Head of caudate nucleus (tissue), 42 donors: Measurements from ENCODE around the gene FKBP5.
A peak's percentile ranks its signal among the peaks of the same experiment; 100 is the strongest.
"Not testable (repeated sequence)": the region's sequence is repeated elsewhere in the genome, so short reads cannot be mapped to it uniquely, and the experiment has no call there.

Experiments
- DNase-seq, 42 donors: peaks; one replicate each; pipeline versions ENCODE4 v3.0.0 to v3.0.0-alpha.2; 2020 to 2021; ENCODE audit warnings: mixed read lengths in 7 of 42
- intact Hi-C: fragments of 100-400 bp; cut with DNase I; formaldehyde crosslinking; loops from one replicate; pipeline ENCODE4 v1.15.0; 2022

FKBP5 gene

DNA sequence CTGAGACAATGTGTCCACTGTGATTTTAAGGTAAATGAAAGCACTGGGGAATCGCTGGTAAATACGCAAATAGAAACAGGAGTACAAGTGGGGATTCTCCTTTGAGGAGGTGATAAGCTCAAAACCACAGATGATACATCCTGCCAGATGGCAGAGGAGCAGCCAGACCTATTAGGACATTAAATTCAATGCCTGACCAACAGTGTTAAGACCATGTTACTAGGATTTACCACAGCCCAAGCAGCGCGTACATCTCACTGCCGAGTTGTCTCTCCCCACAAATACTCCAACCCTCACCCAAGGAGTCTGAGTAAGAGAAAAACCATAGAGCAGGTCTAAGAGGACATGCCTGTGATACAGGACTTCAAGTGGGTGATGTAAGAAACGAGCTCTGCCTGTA, 107.1 kb downstream of the FKBP5 start:
- intact Hi-C loops, result no loop called here
- DNase-seq, result no peak

DNA sequence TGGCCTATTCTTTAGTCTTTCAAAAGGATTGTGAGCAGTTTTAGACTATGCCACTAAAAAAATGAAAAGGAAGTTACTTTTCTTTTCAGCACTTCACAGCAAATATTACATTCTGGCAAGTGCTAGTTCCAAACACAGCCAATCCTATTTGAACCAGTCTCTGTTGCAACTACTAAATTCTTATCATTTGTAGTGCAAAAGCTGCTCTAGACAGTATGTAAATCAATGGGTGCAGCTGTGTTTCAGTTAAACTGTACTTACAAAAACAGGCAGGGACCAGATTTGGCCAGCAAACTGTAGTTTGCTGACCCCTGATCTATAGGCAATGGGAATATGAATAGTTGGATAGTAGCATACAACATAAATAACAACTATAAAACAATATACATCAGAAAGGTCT, 107.9 kb downstream of the FKBP5 start:
- no peak for DNase-seq
- intact Hi-C loops, result no loop called here

DNA sequence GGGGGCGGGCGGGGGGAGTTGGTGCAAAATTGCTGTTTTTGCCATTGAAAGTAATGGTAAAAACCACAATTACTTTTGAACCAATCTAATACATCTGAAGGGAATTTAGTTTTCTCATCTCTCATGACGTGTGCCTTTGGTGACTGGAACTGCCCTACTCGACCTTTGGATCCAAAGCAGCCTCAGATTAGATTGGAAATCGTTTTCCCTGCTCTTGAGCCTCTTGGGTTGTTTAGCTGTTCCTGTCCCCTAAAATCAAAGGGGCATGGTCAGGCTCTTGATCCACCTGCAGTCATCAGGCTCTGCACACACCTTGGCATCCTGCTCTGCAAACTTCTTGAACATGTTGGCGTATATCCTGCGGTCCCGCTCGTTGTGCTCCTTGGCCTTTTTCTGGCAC, 112.0 kb downstream of the FKBP5 start:
- no peak for DNase-seq
- intact Hi-C loops, result no loop called here

DNA sequence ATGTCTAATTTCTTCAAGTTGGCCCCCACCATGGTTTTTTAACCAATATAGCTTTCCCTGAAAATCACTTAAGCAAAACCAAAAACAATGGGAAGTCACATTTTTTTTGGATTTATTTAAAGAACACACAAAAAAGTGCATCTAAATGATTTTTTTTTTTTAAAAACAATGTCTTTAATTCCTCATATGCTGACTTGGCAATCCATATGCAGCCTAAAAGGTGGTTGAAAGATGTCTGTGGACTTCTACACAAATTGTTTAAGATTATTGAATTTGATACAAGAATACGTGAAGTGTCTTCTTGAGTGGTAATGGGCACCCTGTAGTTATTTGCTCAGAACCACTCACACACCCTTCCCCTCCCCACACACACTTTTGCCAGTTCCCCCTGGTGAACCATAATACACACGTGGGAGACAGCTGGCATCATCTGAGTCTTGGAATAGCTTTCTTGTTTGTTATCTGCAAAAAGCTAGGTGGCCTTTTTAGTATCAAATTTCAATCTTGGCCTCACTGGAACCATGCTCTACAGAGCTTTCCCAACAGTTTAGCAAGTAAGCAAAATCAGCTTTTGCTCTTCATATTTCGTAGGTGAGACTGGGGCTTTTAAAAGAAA, 115.1 kb downstream of the FKBP5 start:
- no peak for DNase-seq
- intact Hi-C loops, result no loop called here

DNA sequence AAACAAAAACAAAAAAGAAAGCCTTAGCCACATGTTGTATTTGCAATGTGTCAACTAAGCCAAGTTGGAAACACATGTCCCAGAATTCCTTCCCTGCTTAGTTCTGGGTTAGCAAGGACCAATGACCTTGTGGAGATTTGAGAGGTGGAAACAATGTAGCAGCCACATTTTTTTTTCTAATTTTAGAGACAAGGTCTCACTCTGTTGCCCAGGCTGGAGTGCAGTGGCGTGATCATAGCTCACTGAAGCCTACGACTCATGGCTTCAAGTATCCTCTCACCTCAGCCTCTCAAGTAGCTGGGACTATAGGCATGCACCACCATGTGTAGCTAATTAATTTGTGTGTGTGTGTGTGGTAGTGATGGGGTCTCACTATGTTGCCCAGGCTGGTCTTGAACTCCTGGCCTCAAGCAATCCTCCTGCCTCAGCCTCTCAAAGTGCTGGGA, 117.8 kb downstream of the FKBP5 start:
- intact Hi-C loops, result not testable (repeated sequence)

DNA sequence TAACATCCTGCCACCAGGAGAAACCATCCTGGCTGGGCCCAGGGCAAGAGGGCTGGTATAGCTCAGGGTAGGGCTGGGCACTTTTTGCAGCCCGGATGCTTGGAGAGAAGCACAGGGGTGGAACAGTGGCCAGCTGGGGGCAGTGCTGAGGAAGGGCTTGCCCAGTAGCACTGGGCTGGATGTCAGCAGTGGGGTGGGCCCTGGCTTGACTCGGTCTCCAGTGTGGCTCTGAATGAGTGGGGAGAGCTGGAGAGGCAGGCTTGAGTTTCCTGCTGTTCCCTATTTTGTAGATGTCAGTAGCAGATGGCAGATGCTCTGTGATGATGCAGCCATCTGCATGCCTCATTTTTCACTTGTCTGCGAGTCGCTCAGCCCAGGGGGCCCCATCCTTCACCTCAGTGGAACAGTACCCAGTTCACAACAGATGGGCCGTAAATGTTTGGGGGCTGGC, 119.7 kb downstream of the FKBP5 start:
- intact Hi-C loops, result no loop called here
- DNase-seq, result peak in 33 of 42 donors; percentile 10 to 82 (median 37)

More for the DNA sequence above, 117.8 kb downstream of the FKBP5 start:
- DNase-seq, result not testable (repeated sequence)

DNA sequence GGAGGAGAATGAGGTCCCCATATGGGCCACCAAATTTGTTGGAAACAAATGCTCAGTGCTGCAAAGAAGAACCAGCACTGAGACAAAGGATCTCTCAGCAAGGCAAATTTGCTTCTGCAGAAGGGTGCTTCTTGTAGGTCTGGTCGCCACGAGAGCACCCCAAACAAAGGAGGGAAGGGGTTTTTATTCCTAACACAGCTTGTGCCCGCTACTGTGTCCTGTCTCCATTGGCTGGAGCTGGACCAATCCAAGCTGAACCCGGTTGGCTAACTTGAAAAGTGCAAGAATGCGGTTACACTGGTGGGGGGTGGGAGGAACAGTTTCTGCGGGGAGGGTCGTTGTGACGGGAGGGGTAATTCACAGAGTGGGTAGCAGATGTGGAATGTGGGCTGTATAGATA, 121.9 kb downstream of the FKBP5 start:
- no peak for DNase-seq
- intact Hi-C loops, result no loop called here

DNA sequence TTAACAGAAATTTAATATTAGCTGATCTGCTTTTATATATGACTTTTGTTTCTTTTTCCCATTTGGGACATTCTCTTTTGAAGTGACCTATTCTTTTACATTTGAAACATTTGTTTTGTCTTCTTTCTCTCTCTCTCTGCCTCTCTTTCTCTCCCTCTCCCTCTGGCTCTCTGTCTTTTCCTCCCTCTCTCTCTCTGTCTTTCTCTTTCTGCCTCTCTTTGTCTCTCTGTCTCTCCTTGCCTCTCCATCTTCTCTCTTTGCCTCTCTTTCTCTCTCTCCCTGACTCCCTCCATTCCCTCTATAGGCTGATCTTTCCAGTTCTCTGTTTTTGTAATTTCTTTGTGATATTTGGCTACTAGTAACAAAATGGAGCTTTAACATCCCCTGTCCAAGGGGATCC, 124.0 kb downstream of the FKBP5 start:
- intact Hi-C loops, result no loop called here
- DNase-seq, result no peak

DNA sequence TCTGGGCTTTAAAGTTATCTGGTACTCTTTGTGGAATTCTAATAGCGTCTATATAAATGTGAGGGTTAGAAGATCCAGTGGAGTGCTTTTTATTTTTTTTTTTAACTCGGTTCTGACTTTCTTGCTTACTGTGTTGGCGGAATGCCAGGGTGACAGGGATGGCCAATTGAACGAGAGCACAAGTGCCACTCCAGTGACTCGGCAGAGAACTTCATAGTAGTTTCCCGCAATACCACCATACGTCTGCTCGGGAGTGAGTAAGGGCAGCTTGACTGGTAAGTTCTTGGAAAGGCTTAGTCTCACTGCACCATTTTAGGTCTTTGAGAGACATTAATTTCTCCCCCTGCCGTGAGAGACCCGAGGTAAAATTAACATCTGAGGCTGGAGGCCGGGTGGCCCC, 126.7 kb downstream of the FKBP5 start:
- intact Hi-C loops, result no loop called here
- DNase-seq, result peak in 1 of 42 donors; percentile 5

DNA sequence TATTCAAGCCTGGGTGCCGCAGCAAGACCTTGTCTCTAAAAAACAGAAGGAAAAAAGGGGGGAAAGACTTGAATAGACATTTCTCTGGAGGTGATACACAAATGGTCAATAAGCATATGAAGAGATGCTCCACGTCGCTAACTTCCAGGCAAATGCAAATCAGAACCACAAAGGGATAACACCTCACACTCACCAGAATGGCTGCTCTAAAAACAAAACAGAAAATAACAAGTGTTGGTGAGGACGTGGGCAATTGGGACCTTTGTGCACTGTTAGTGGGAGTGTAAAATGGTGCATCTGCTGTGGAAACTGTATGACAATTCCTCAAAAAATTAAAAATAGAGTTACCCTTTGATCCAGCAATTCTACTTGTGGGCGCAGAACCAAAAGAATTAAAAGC, 127.6 kb downstream of the FKBP5 start:
- no peak for DNase-seq
- intact Hi-C loops, result no loop called here

DNA sequence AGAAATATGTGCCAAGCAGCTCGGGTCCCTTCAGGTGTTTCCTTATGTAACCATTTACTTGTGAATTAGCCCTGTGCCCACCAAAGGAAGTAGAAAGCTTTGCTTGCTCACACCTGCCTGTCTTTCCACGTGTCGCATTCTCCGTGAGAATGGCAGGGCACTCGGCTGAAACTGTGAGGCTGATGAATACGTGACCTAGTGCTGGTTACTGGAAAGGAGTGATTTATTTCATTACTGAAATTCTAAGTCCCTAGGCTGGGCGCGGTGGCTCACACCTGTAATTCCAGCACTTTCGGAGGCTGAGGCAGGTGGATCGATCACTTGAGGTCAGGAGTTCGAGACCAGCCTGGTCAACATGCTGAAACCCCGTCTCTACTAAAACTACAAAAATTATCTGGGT, 130.1 kb downstream of the FKBP5 start:
- intact Hi-C loops, result no loop called here

DNA sequence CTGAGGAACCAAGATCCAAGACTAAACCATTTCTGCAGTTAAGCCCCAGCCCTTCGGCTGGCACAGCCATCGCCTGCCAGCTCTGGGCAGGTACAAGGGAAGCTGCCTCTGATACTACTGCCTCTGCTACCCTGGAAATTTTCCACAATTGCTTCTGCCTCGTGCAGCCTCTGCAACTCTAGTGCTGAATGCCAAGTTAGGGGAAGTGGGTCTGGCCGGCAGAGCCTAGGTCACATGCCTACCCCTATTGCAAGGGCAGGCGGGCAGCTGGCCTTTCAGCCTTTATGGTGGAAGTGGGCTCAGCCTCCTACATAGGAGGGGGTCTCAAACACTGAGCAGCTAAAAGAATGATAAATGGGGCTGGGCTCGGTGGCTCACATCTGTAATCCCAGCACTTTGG, 131.5 kb downstream of the FKBP5 start:
- intact Hi-C loops, result no loop called here
- peak in 19 of 42 donors; percentile 4 to 43 (median 16) for DNase-seq

More for the DNA sequence above, 130.1 kb downstream of the FKBP5 start:
- DNase-seq, result no peak

DNA sequence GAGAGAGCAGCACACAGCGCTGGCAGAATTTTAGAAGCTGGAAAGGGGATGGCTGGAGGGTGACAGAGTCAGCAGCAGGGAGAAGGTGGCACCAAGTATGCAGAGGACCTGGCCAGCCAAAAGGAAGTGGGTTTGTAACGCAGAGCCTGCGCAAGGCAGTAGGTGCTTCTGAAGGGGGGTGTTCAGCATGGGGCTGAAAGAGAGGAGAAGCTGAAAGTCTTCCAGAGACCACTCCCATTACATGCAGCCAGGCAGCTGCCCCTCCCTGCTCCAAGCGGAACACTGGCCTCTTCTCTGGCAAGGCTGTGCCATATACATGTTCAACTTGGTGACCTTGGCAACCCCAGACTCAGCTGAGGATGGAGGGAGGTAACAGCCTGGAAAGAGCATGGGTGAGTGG, 133.9 kb downstream of the FKBP5 start:
- intact Hi-C loops, result no loop called here
- DNase-seq, result no peak

DNA sequence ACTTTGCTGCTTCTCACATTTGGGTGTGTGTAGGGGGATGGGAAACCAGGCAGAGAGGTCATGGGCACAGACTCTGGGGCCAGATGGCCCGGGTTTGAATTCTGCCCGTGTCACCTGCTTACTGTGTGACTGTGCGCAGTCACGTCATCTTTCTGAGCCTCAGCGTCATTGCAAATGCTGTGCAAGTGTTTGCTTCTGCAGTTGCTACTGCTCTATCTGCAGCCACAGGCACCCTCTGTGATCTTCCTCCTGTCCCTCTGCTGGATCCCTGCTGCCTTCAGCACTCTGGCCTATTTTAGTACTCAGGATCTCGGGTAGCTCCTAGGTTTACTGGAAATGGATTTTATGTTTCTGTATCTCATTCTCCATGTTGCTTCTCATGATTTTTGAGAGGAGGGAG, 135.4 kb downstream of the FKBP5 start:
- intact Hi-C loops, result no loop called here

DNA sequence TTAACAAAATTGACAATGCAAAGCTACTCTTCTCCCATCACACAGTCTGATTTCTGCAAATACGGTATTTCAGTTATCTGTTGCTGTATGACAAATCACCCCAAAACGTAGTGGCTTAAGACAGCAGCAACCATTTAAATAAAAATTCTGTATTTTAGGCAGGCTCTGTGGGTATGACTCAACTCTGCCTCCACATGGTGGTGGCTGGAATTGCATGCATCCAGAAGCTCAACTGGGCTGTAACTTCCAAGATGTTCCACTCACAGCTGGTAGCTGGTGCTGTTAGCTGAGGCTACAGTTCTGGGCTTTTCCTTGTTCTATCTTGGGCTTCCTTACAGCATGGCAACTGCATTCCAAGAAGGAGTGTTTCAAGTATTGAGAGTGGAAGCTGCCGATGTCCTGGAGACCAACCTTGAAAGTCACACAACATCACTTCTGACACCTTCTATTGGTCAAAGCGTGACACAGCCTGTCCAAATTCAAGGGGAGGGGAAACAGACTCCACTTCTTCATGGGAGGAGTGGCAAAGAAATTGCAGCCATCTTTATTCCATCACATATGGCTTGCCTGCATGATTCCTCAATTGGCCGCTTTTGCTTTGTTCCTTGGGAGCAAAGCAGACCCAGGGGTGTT, 136.3 kb downstream of the FKBP5 start:
- intact Hi-C loops, result no loop called here
- DNase-seq, result no peak

More for the DNA sequence above, 135.4 kb downstream of the FKBP5 start:
- no peak for DNase-seq

DNA sequence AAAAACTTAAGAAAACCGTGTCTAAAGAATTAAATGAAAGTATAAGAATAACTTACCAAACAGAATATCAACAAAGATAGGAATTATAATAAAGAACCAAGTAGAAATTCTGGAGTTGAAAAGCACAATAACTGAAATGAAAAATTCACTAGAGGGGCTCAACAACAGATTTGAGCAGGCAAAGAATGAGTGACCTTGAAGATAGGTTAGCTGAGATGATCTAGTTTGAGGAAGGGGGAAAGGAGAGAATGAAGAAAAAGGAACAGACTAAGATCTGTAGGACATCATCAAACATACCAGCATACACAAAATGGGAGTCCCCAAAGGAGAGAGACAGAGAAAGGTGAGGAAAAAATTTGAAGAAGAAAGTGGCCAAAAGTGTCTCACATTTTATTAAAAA, 138.3 kb downstream of the FKBP5 start:
- intact Hi-C loops, result no loop called here
- DNase-seq, result no peak

DNA sequence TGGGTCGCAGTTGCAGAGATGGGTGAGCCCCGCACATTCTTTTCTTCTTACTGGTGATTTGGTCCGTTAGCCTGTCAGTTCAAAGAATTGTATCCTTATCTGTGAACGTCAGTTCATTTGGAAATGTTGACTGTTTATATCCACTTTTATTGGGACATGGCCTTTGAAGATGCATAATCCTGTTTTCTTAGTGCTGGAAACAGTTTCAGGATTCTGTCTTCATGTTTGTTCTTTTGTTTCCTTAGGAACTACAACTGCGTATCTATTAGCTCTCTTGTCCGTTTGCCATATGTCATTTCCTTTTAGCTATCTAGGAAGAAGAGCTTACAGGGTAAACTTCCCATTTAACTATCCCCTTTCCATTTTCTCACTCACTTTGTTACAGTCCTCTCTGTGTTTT, 141.0 kb downstream of the FKBP5 start:
- no peak for DNase-seq
- intact Hi-C loops, result no loop called here

DNA sequence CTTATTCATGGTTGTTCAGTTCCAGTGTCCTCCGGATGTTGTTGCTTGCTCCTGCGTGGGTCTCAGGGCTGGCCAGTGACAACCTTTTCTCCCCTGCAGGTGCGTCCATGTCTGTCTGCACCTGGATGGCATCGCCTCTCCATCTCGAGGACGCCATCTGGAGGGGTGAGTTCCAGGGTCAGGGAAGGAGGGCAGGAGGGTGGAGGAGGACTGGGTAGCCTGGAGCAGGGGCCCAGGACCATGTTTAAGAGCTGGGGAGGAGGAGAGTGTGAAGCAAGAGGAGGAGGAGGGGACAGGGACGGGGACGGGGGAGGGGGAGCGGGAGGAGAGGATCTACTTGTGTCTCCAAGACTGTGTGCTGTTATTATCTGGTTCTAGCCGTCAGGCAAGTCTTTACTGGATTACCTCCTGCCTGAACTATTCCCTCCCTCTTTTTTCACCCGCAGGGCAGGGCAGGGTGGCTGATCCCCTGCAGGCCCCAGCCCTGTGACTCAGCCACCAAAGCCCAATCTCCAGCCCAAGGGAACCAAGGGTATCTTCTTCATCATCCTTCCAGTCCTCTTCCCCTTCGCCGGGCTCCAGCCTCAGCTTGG, 143.8 kb downstream of the FKBP5 start:
- no peak for DNase-seq
- intact Hi-C loops, result no loop called here

DNA sequence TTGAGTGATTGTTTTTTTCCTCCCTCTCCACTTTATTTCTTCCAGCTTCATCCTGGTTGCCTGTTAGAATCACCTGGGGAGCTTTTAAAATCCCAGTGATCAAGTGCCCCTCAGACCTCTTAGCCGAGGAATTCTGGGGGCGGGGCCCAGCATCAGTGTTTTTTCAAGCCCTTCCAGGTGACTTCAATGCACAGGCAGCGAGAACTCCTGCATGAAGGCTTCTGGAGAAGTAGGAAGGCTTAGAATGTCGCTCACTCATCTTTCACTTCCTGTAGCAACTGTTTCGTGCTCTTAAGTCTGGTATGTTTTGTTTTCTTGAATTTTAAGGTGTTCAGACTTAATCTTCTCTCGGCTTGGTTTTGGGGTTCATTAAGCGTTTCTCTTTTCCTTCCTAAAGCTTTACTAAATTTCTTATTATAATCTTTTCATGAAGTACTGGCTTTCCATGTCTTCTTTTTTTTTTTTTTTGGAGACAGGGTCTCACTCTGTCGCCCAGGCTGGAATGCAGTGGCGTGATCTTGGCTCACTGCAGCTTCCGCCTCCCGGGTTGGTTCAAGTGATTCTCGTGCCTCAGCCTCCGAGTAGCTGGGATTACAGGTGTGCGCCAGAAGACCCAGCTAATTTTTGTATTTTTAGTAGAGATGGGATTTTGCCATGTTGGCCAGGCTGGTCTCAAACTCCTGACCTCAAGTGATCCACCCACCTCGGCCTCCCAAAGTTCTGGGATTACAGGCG, 145.1 kb downstream of the FKBP5 start:
- no peak for DNase-seq
- intact Hi-C loops, result no loop called here

DNA sequence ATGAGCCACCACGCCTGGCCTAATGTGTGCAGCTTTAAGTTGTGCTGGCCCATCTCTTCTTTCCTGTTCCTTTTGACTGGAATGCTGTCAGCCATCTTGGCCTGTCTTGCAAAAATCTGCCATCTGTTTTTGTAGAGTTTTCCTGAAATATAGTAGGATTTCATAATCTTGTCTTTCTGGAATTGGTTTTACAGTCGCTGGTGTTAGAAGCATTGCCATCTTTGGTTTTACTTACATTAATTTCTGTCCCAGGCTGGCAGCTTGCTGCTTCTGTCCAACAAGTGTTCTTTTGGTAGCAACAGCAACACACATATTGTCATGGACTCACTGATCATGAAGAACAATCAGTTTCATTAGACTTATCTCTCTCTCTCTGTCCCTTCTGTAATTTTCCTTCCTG, 146.9 kb downstream of the FKBP5 start:
- DNase-seq, result no peak
- intact Hi-C loops, result no loop called here
